Activated T-helper 1 cell treated with Interleukin-2 at 50 U/mL for 16 hours (primary cell): Measurements from ENCODE around the gene RHAG.
"Not testable (repeated sequence)": the region's sequence is repeated elsewhere in the genome, so short reads cannot be mapped to it uniquely, and the experiment has no call there.

Experiments used
- DNase-seq: peaks from one replicate; pipeline ENCODE4 v3.0.0-alpha.2; 2020; ENCODE audit warnings: low read depth

Gene RHAG

GRCh38 chr6:49636713-49637349 lies at the start of gene RHAG:
RHAG (minus strand) TSS chr6:49636839; CDS start chr6:49636812, 27 bp downstream.
- no peak for DNase-seq

GRCh38 chr6:49676671-49677281 lies 40.1 kb upstream of the RHAG start:
- no peak for DNase-seq

- DNase-seq: no peak
Observed at GRCh38 chr6:49675816-49676215, 39.2 kb upstream of the RHAG start.

- no peak for DNase-seq
Observed at GRCh38 chr6:49668083-49668511, 31.5 kb upstream of the RHAG start.

GRCh38 chr6:49666930-49667757 lies 30.5 kb upstream of the RHAG start:
- no peak for DNase-seq

GRCh38 chr6:49666480-49666879 lies 29.8 kb upstream of the RHAG start:
- DNase-seq: no peak

- DNase-seq: no peak
Observed at GRCh38 chr6:49664817-49665216, 28.2 kb upstream of the RHAG start.

- DNase-seq: not testable (repeated sequence)
Observed at GRCh38 chr6:49664054-49664453, 27.4 kb upstream of the RHAG start.

- DNase-seq: no peak
Observed at GRCh38 chr6:49662892-49663261, 26.2 kb upstream of the RHAG start.

GRCh38 chr6:49662231-49662891 lies 25.7 kb upstream of the RHAG start:
- DNase-seq: no peak

- DNase-seq: no peak
Observed at GRCh38 chr6:49653942-49654341, 17.3 kb upstream of the RHAG start.

GRCh38 chr6:49653438-49653837 lies 16.8 kb upstream of the RHAG start:
- no peak for DNase-seq

- no peak for DNase-seq
Observed at GRCh38 chr6:49651239-49651638, 14.6 kb upstream of the RHAG start.

- DNase-seq: no peak
Observed at GRCh38 chr6:49649988-49650387, 13.3 kb upstream of the RHAG start.

GRCh38 chr6:49648036-49648435 lies 11.4 kb upstream of the RHAG start:
- DNase-seq: no peak

- DNase-seq: no peak
Observed at GRCh38 chr6:49647476-49647875, 10.8 kb upstream of the RHAG start.

GRCh38 chr6:49646942-49647341 lies 10.3 kb upstream of the RHAG start:
- DNase-seq: no peak

GRCh38 chr6:49646130-49646824 lies 9.6 kb upstream of the RHAG start:
- no peak for DNase-seq

- no peak for DNase-seq
Observed at GRCh38 chr6:49645139-49645538, 8.5 kb upstream of the RHAG start.

GRCh38 chr6:49639177-49639817 lies 2.7 kb upstream of the RHAG start:
- no peak for DNase-seq

GRCh38 chr6:49637350-49637731 lies 702 bp upstream of the RHAG start:
- DNase-seq: no peak
